ENCODE measurements around the gene MYO16.

The MYO16 gene

GRCh38 chr13:108663710-108664109, 34.3 kb downstream of the MYO16 start:
- no peak for DNase-seq (ENCODE audit: low read depth in 2 of 2)

- no peak for DNase-seq (ENCODE audit: low read depth in 2 of 2)
Measured at GRCh38 chr13:108667205-108667604, 37.8 kb downstream of the MYO16 start.

- DNase-seq (ENCODE audit: low read depth in 2 of 2): no peak
Measured at GRCh38 chr13:108669381-108669780, 40.0 kb downstream of the MYO16 start.

GRCh38 chr13:108674346-108674745, 44.9 kb downstream of the MYO16 start:
- DNase-seq (ENCODE audit: low read depth in 2 of 2): no peak

GRCh38 chr13:108674771-108675170, 45.4 kb downstream of the MYO16 start:
- DNase-seq (ENCODE audit: low read depth in 2 of 2): no peak

GRCh38 chr13:108676620-108677019, 47.2 kb downstream of the MYO16 start:
- DNase-seq (ENCODE audit: low read depth in 2 of 2): no peak

GRCh38 chr13:108677806-108678205, 48.4 kb downstream of the MYO16 start:
- DNase-seq (ENCODE audit: low read depth in 2 of 2): no peak

- no peak for DNase-seq (ENCODE audit: low read depth in 2 of 2)
Measured at GRCh38 chr13:108680011-108680410, 50.6 kb downstream of the MYO16 start.

GRCh38 chr13:108681986-108682575, 52.7 kb downstream of the MYO16 start:
- DNase-seq (ENCODE audit: low read depth in 2 of 2): no peak

GRCh38 chr13:108682714-108683113, 53.3 kb downstream of the MYO16 start:
- no peak for DNase-seq (ENCODE audit: low read depth in 2 of 2)

GRCh38 chr13:108686027-108686426, 56.6 kb downstream of the MYO16 start:
- no peak for DNase-seq (ENCODE audit: low read depth in 2 of 2)

GRCh38 chr13:108690726-108691125, 61.3 kb downstream of the MYO16 start:
- no peak for DNase-seq (ENCODE audit: low read depth in 2 of 2)

- no peak for DNase-seq (ENCODE audit: low read depth in 2 of 2)
Measured at GRCh38 chr13:108700422-108701170, 71.2 kb downstream of the MYO16 start.

- DNase-seq (ENCODE audit: low read depth in 2 of 2): no peak
Measured at GRCh38 chr13:108702171-108702570, 72.8 kb downstream of the MYO16 start.

GRCh38 chr13:108705031-108705430, 75.6 kb downstream of the MYO16 start:
- no peak for DNase-seq (ENCODE audit: low read depth in 2 of 2)

- no peak for DNase-seq (ENCODE audit: low read depth in 2 of 2)
Measured at GRCh38 chr13:108707584-108707983, 78.2 kb downstream of the MYO16 start.

GRCh38 chr13:108708921-108709320, 79.5 kb downstream of the MYO16 start:
- no peak for DNase-seq (ENCODE audit: low read depth in 2 of 2)

- DNase-seq (ENCODE audit: low read depth in 2 of 2): no peak
Measured at GRCh38 chr13:108711386-108711785, 82.0 kb downstream of the MYO16 start.

- DNase-seq (ENCODE audit: low read depth in 2 of 2): no peak
Measured at GRCh38 chr13:108725471-108725870, 96.1 kb downstream of the MYO16 start.

- no peak for DNase-seq (ENCODE audit: low read depth in 2 of 2)
Measured at GRCh38 chr13:108728370-108728769, 99.0 kb downstream of the MYO16 start.

GRCh38 chr13:108733022-108733560, 103.7 kb downstream of the MYO16 start:
- DNase-seq (ENCODE audit: low read depth in 2 of 2): no peak

GRCh38 chr13:108734676-108735075, 105.3 kb downstream of the MYO16 start:
- no peak for DNase-seq (ENCODE audit: low read depth in 2 of 2)

- no peak for DNase-seq (ENCODE audit: low read depth in 2 of 2)
Measured at GRCh38 chr13:108741930-108742329, 112.5 kb downstream of the MYO16 start.
